Stimulated activated CD8-positive, alpha-beta memory T cell treated with anti-CD3 and anti-CD28 coated beads, Interleukin-2, amount 100 ng/mL, for 48 hours (primary cell): ENCODE data around the gene KLK11.

Experiments used
- DNase-seq, 2 donors: peaks; one replicate each; pipeline ENCODE4 v3.0.0-alpha.2; 2020; ENCODE audit warnings: low read depth in 2 of 2

Gene KLK11

GRCh38 chr19:50972795-50973376 lies 53.5 kb downstream of the KLK11 start:
- DNase-seq = no peak
